NCI-H128 (cell line): ENCODE data around the gene PACS1.
A peak's percentile ranks its signal among the peaks of the same experiment; 100 is the strongest.
"Not testable (repeated sequence)": the region's sequence is repeated elsewhere in the genome, so short reads cannot be mapped to it uniquely, and the experiment has no call there.

Experiments
- DNase-seq: peaks from one replicate; lab custom pipeline; 2025; ENCODE audit not compliant: unreplicated experiment; lab: John Stamatoyannopoulos, UW

The PACS1 gene

DNA sequence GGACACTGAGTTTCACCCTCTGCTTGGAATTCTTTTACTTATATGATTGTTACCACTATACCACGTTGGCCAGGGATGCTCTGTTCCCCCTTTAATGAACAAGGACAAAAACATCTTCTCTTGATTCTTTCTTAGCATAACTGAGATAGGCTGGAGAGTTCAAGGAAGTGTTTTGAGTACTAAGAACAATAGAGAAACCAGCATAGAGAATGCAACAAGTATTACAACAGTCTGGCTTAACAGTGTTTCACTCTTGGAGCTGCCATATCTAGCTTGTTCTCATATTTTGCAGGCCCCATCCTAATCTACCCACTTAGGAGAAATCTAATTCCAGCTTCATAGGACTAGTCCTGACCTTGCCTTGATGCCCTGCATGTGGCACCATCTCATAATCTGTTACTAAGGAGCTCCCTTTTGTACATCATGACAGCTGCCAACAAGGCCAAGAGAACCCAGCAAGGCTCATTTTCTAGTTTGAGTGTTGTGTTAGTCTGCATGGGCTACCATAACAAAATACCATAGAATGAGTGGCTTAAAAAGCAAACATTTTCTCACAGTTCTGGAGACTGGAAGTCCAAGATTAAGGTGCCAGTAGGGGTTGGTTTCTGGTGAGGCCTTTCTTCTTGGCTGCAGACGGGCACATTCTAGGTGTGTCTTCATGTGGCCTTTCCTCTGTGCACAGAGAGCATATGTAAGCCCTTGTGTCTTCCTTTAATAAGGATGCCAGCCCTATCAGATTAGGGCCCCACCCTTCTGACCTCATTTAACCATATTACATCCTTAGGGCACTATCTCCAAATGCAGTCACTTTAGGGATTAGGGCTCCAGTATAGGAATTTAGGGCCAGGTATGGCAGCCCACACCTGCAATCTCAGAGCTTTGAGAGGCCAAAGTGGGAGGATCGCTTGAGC is 37.8 kb downstream of the PACS1 start:
- no peak for DNase-seq

- no peak for DNase-seq
Observed at GRCh38 chr11:66109294-66109693, 39.2 kb downstream of the PACS1 start.

GRCh38 chr11:66111158-66111557 is 41.1 kb downstream of the PACS1 start:
- no peak for DNase-seq

DNA sequence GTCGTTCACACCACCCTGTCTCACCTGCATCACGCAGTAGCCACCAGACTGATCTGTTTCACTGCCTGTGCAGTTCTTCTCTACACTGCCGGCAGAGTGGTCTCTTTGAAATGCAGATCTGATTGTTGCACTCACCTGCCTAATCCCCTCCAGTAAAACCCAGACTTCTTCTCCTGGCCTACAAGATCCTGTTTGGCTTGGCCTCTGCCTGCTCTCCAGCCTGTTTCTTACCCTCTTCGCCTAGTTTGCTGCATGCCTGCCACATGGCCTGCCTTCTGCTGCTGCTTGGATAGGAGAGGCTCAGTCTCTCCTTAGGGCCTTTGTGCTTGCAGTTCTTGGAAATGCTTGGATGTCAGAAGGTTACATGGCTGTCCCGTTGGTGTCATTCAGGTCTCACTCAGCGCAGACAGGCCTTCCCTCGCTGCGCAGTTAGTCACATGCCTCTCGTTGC is 42.0 kb downstream of the PACS1 start:
- no peak for DNase-seq

- DNase-seq = no peak
Observed at GRCh38 chr11:66112601-66113499, 42.8 kb downstream of the PACS1 start.

DNA sequence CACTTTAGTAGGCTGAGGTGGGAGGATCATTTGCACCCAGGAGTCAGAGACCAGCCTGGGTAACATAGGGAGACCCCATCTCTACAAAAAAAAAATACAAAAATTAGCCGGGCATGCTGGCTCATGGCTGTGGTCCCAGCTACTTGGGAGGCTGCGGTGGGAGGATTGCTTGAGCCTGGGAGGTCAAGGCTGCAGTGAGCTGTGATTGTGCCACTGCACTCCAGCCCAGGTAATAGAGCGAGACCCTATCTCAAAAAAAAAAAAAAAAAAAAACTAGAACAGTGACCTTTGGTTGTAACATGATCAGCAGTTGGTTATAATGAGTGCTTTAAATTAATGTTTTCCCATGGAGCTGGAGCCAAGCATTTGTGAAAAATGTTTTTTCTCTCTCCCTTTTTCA is 44.9 kb downstream of the PACS1 start:
- DNase-seq = not testable (repeated sequence)

DNA sequence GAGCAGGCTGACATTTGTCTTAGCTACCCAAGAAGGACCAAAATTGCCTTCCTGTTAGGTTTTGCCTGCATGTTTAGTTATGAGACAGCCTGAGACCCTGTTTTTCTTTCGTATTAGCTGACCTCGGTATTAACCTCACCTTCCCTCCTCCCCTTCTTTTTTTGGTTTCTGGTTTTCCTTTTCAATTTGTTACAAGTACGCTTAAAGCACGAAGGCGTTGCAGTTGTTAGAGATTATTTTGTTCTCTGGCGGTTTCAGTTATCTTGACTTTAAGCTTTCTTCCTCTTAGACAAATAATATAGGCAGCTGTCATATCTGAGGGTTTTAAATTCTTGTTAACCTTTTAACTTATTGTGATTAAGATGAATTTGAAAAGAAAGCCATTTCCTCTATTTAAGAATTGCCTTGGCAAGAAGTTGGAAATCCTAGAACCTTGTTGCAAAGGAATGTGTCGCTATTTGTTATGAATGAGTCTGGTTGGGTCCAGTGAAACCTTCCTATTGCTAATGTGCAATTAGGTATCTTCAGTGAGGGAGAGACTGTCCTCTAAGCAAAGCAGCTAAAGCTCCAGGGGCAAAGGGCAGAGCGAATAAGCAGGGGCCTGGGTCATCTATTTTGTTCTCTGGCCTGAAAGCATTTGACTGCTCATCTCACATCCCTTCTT is 45.7 kb downstream of the PACS1 start:
- DNase-seq = no peak

GRCh38 chr11:66116576-66117361 is 46.7 kb downstream of the PACS1 start:
- no peak for DNase-seq

- no peak for DNase-seq
Observed at GRCh38 chr11:66118847-66119246, 48.8 kb downstream of the PACS1 start.

GRCh38 chr11:66119348-66120133 is 49.5 kb downstream of the PACS1 start:
- no peak for DNase-seq

DNA sequence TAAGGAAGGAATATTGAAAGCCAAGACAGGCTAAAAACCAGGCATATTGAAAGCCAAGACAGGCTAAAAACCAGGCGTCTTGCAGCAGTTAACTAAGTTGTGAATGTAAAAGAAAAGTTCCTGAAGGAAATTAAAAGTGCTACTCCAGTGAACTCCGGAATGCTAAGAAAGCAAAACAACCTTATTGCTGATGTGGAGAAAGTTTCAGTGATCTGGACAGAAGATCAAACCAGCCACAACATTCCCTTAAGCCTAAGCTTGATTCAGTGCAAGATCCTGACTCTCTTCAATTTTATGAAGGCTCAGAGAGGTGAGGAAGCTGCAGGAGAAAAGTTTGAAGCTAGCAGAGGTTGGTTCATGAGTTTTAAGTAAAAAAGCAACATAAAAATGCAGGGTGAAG is 51.4 kb downstream of the PACS1 start:
- no peak for DNase-seq

- DNase-seq = no peak
Observed at GRCh38 chr11:66123902-66124301, 53.8 kb downstream of the PACS1 start.

- DNase-seq = no peak
Observed at GRCh38 chr11:66124564-66124963, 54.5 kb downstream of the PACS1 start.

DNA sequence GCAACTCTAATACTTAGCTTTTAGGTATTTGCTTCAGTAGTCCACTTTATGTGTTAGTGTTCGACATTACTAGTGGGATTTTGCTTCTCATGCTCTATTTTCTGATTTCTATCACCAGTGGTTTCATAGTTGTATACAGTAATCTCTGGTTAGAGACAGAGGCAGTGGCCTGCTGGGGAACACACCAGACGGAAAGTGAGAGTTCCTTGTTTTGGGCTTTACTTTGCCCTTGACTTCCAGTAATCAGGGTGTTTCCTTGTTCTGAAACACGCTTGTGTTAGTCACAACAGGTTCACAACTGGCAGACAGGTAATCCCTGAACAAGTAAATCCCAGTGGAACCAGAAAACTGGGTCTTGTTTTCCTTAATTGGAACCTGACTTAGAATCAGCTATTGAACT is 56.0 kb downstream of the PACS1 start:
- DNase-seq = no peak

- DNase-seq = peak; percentile 5
Observed at GRCh38 chr11:66126808-66127555, 56.9 kb downstream of the PACS1 start.

DNA sequence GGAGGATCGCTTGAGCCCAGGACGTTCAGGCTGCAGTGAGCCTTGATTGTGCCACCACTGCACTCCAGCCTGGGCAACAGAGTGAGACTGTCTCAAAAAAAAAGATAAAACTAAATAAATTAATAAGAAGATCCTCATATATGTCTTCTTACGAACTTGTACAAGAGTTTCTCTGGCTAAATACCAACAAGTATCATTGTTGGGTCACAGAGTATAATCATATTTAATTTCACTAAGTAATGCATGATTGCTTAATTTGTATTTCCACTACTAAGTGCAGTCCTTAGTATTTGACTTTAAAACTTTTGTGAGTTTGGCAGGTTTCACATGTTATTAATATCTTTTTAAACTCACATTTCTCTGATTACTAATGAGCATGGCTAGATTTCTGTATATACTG is 60.9 kb downstream of the PACS1 start:
- no peak for DNase-seq

DNA sequence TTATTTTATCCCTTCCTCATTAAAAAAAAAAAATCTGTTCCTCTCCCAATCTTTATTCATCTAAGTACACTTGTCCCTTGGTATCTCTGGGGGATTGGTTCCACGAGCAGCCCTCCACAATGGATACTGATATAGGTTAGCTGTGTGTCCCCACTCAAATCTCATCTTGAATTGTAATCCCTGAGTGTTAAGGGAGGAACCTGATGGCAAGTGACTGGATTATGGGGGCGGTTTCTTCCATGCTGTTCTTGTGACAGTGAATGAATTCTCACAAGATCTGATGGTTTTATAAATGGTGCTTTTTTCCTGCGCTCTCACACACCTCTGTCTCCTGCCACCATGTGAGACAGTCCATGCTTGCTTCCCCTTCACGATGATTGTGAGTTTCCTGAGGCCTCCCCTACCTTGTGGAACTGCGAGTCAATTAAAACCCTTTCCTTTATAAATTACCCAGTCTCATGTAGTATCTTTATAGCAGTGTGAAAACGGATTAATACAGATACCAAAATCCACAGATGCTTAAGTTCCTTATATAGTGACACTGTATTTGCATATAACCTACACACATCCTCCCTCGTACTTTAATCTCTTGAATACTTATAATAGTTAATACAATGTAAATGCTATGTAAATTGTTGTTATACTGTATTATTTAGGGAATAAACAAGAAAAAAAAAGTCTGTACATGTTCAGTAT is 62.0 kb downstream of the PACS1 start:
- DNase-seq = no peak

GRCh38 chr11:66133216-66133775 is 63.2 kb downstream of the PACS1 start:
- DNase-seq = no peak
